ENCODE measurements around the gene IFI27. TPM values are rescaled to one million over a fixed set of nuclear protein-coding genes. Genes with fewer than 3 reads are reported as not detected.

IFI27 gene
- total RNA-seq, 1 experiment from 2014 or later: 57.0 TPM

DNA sequence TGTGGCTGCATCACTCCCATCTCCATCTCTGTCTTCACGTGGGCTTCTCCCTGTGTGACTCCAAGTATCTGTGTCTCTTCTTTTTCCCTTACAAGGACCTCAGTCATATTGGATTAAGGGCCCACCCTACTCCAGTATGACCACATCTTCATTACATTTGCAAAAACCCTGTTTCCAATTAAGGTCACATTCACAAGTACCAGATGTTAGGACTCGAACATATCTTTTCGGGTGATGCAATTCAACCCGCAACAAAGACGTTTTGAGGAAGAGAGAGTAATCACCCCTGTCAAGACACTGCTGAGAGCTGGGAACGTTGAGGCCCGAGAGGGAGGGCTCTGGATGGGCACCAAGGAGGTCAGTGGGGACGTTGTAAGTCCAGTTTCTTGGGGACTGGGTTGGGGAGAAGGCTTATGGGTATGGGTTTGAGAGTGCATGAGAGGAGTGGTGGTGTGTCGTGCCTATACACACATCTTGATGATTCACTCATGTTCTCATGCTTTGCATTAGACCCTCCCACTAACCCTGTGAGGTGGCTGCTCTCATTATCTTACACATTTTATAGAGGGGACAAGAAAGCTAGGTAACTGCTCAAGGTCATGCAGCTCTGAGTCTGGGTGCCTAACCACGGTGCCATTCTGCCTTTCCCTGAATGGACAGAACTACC is 12.1 kb upstream of the IFI27 start:
- no peaks in the 10 kb centered on the region for H3K9me3 ChIP-seq
- H3K4me3 ChIP-seq: no peak overlapping the region
- no peak for DNase-seq
- no peaks in the 10 kb centered on the region for H3K36me3 ChIP-seq
- no peaks in the 10 kb centered on the region for H3K27me3 ChIP-seq

DNA sequence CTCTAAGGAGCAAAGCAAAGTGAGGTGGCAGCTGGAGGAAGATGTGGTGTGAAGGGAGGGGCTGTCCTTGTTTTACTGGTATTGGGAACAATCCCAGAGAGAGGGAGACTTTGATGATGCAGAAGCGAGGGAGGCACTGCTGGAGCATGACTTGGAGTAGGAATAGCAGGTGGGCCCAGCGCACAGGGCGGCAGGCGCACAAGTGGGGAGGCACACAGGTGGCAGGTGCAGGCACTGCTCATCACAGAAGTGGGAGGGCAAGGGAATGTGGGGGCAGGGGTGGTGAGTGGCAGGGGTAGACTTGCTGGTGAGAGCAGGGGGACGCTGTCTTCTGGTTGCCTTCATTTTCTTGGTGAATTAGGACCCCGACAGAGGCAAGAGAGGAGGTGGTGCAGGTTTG is 11.5 kb upstream of the IFI27 start:
- DNase-seq: no peak
- no peaks in the 10 kb centered on the region for H3K27me3 ChIP-seq
- no peak overlapping the region for H3K4me3 ChIP-seq
- no peaks in the 10 kb centered on the region for H3K36me3 ChIP-seq
- no peaks in the 10 kb centered on the region for H3K9me3 ChIP-seq

DNA sequence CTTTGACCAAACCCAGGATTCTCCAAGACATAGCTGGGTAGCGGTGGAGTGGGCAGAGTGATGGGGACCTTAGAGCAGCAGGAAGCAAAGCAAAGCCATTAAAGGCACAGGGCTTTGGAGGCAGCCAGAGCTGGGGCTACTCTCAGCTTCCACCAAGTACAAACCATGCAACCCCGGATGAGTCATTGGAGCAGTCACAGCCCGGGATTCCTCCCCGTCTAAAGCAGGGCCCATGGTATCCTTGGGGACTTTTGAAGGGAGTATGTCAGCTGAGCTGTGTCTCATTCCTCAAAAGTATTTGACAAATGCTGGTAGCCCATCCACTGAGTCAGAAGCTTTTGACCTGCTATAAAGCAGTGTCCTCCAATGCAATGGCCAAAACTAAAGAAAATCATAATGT is 9.7 kb upstream of the IFI27 start:
- DNase-seq: peak; percentile 48
- Histone ChIP-seq H3K27me3 (no peaks in the 10 kb centered on the region), H3K36me3 (no peaks in the 10 kb centered on the region), H3K4me3 (no peak overlapping the region), H3K9me3 (no peaks in the 10 kb centered on the region)

DNA sequence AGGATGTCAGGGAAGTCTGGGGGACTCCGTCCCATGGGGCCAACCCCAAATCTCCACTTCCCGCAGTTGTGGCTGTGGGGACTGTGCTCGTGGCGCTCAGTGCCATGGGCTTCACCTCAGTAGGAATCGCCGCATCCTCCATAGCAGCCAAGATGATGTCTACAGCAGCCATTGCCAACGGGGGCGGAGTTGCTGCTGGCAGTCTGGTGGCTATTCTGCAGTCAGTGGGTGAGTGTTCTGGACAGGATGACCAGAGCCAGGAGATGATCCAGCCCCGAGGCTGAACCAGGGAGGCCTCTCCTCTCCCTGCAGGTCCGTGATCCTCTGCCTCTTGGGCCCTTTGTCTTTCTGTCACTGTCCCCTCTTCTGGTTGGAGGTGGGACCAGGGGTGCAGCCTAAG is 8.8 kb upstream of the IFI27 start:
- Histone ChIP-seq H3K9me3 (no peaks in the 10 kb centered on the region), H3K27me3 (no peaks in the 10 kb centered on the region), H3K4me3 (no peak overlapping the region), H3K36me3 (no peaks in the 10 kb centered on the region)
- DNase-seq: peak; percentile 24

DNA sequence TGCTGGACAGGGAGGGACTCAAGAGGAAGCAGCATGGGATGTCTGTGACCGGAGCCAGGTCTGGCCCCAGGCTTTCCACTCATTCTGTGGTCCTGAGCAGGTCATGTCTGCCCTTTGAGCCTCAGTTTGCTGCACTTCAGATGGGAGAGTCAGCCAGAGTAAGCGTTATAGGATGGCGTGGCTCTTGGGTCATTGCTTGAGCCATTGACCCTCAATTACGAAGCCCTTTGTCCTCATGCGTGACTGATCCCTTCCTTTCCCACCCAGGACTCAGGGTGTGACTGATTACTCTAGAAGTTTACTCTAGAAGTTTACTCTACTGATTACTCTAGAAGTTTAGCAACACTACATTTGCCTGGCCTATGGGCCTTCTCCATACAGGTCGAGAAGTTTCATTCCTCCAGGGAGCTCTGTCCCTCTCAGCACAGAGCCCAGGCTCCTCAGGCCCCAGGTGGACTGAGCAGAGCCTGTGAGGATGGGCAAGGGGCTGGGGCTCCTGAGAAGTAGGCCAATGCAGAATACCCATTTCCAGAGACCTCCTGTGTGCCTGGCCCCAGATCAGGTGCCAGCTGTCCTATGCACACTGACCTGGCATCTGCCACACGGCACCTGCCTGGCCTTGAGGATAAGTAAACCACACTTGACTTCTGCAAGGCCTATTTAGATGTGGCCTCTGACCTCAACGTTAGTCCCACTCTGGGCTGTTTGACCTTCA is 7.6 kb upstream of the IFI27 start:
- no peaks in the 10 kb centered on the region for H3K9me3 ChIP-seq
- DNase-seq: no peak
- no peaks in the 10 kb centered on the region for H3K27me3 ChIP-seq
- no peak overlapping the region for H3K4me3 ChIP-seq
- H3K36me3 ChIP-seq: no peaks in the 10 kb centered on the region

DNA sequence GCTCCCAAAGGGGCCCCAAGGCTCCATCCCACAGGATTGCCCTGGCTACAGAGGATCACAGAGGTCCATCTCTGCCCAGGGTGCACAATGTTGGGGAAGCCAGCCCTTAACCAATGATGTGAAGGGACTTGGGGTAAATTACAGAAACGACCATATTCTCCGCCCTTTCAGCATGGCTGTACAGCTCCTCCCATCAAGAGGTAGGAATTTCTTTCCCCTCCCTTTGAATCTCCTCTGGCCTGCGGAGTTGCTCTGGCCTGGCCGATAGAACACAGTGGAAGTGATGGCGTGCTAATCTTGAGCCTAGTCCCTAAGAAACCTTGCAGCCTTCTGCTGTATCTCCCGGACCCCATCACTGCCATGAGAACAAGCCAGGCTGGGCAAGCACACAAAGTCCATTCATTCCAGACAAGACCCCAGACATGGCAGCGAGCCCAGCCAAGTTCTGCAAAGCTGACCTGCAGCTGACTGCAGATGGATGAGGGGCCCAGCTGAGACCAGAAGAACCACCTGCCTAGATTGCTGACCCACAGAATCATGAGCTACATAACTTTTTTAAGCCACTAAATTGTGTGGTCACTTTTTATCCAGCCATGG is 6.9 kb upstream of the IFI27 start:
- Histone ChIP-seq H3K9me3 (no peaks in the 10 kb centered on the region), H3K4me3 (no peak overlapping the region), H3K36me3 (no peaks in the 10 kb centered on the region), H3K27me3 (no peaks in the 10 kb centered on the region)
- DNase-seq: no peak

DNA sequence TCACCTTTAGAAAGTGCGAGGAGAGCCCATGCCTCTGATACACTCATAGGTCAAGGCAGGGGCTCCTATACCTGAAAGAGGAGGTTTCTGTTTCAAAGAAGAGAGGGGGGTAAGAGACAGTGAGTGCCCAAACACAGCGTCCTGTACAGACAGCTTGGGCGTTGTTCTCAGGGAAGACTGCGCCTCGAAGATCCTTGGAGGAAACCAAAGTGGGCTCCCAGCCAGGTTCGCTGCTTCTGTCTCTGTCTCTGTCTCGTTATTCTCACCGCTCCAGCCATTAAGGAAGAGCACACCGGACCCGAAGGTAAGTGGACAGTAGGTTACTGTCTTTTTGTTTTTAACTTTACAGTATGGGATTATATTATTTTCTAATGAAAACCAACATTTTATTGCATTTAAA is 5.8 kb upstream of the IFI27 start:
- no peak for DNase-seq
- no peaks in the 10 kb centered on the region for H3K9me3 ChIP-seq
- no peak overlapping the region for H3K4me3 ChIP-seq
- no peaks in the 10 kb centered on the region for H3K36me3 ChIP-seq
- H3K27me3 ChIP-seq: no peaks in the 10 kb centered on the region

DNA sequence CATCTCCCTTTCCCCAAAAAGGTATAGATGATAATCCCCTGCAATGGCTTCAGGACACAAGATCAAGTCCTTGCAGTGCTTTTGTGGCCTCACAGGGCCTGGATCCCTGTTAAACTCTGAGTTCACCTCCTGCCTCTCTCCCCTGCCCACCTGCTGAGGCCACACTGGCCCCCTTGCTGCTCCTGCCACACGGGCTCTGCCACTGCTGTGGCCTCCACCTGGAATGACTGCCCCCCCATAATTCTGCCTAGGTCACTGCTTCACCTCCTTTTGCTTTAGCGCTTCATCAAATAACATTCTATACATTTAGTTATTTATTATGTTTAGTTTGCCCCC is 653 bp upstream of the IFI27 start:
- no peak overlapping the region for H3K4me3 ChIP-seq
- H3K27me3 ChIP-seq: no peaks in the 10 kb centered on the region
- no peaks in the 10 kb centered on the region for H3K36me3 ChIP-seq
- H3K9me3 ChIP-seq: no peaks in the 10 kb centered on the region
- DNase-seq: no peak

DNA sequence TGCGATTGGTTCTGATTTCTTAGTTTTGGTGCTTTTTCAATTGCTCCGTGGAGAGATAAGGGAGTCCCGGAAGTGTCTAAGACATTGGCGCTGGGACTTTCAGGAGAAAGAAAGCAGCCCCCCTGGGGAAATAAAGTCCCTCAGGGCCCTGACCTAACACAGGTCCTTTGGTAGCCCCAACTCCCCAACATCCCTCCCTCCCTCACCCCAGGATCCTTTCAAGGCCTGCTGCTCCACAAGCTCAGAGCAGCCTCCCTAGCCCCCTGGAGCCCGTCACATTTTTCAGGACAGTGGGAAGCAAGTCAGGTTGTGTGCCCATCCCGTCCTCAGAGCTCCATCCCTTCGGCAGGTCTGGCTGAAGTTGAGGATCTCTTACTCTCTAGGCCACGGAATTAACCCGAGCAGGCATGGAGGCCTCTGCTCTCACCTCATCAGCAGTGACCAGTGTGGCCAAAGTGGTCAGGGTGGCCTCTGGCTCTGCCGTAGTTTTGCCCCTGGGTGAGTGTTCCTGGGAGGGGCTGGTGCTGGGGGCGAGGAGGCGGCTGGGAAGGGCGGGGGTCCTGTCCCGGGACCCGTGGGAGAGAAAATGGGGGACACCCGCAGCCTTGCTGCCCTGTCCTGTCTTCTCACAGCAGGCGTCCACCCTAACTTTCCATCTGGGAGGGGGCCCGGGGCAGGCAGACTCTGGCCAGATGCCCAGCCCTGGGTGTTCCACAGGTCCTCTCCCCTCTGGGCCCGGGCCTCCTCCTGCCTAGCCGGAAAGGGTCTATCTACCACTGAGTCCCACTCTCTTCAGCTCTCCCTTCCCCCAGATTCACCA is 950 bp downstream of the IFI27 start:
- no peaks in the 10 kb centered on the region for H3K36me3 ChIP-seq
- peak overlapping the region; percentile 51 for H3K4me3 ChIP-seq
- no peak for DNase-seq
- H3K9me3 ChIP-seq: no peaks in the 10 kb centered on the region
- H3K27me3 ChIP-seq: no peaks in the 10 kb centered on the region

DNA sequence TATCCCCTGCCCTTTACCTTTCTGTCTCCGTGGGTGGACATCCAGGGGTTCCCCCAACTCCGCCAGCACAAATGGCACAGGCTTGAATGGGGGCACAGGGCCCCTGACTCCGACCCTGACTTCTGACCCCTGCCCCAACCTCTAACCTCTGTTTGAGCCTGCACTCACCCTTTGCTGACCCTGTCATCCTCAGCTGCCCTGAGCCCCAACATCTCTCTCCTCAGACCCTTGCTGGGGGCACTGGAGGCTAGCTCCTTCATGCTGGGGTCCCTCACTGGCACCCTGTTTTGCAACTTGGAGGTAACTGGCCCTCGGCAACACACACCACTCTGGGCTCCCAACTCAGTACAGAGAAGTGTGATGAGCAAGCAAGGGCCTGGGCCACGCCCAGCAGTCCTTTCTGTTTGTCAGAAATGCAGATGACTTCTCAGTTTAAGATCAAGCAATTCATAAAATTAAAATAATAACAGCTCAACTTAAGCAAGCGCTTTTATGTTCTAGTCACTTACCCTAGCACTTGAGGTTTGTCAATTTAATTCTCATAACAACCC is 2.1 kb downstream of the IFI27 start:
- Histone ChIP-seq H3K36me3 (no peaks in the 10 kb centered on the region), H3K9me3 (no peaks in the 10 kb centered on the region), H3K27me3 (no peaks in the 10 kb centered on the region), H3K4me3 (no peak overlapping the region)
- no peak for DNase-seq

DNA sequence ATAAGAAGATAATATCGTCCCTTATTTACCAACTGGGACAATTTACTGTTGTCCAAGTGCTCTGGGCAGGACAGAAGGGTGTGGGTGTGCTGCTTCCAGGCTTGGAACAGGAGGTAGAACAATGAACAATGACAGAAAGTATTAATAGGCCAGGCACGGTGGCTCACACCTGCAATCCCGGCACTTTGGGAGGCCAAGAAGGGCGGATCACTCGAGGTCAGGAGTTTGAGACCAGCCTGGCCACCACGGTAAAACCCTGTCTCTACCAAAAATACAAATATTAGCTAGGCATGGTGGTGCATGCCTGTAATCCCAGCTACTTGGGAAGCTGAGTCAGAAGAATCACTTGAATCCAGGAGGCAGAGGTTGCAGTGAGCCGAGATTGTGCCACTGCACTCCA is 2.5 kb downstream of the IFI27 start:
- Histone ChIP-seq H3K27me3 (no peaks in the 10 kb centered on the region), H3K9me3 (no peaks in the 10 kb centered on the region), H3K4me3 (no peak overlapping the region), H3K36me3 (no peaks in the 10 kb centered on the region)
- no peak for DNase-seq

DNA sequence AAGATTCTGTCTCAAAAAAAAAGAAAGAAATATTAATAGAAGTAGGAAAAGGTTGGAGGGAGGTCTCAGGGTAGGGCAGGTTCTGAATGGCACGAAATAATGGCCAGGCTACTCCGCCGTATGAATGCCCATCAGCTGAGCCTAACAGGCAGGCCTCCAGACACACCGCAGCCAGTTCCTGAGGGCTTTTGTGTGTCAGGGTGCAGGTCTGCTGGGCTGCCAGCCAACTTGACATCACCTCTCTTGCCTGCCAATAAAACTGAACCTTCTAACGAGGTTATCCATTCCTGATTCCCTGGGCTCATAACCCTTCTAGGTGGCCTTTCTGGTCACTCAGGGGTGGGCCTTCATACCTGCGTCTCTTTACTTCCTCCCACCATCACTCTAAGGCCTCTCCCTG is 3.0 kb downstream of the IFI27 start:
- peak; percentile 34 for DNase-seq

DNA sequence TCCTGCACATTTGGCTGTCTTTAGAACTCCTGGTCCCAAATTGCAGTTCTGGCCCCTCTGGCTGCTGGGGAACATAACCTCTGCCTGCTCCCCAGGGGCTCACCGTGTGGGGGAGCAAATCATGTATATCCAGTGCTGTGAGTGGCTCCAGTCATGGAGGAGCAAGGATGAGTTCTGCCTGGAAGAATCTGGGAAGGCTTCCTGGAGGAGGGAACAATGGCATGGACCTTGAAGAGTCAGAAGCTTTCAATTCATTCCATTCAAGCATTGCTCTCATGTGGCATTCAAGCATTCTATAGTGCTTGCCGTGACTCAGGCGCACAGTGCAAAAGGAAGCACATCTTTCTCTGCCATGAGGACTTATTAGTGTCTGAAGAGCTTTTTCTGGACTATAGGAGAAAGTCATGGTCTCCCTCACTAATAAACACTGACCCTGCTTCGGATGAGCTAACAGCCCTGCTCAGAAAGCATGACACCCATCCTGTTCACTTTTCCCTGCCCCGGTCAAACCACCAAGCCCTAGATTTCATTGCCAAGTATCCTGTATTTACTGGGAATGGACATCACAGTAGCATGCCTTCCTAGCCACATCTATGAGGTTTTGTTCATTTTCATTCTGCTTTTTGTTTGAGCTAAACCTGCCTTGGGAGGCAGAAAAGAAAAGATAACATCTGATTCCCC is 3.5 kb downstream of the IFI27 start:
- no peaks in the 10 kb centered on the region for H3K36me3 ChIP-seq

More for the DNA sequence above, 3.0 kb downstream of the IFI27 start:
- no peaks in the 10 kb centered on the region for H3K9me3 ChIP-seq
- no peaks in the 10 kb centered on the region for H3K36me3 ChIP-seq
- H3K27me3 ChIP-seq: no peaks in the 10 kb centered on the region
- no peak overlapping the region for H3K4me3 ChIP-seq

DNA sequence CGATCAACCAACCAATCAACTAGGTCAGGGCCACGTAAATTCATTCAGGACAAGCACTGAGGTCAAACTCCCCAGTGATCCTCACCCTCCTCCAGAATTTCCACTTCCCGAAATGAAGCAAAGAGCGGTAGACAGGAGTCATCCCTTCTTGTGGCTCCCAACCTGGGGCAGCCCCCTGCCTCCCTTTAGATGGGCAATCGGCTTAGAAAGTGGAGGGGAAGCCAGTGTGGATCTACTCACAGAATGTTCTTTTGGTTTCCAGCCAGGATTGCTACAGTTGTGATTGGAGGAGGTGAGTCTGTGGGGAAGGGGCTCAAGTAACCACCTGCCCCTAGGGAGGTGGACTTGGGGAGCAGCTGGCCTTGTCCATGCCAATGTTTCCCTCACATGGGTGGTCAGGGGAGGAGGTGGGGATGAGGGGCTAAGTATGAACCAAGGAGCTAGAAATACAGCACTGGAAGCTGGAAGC is 4.1 kb downstream of the IFI27 start:
- Histone ChIP-seq H3K27me3 (no peaks in the 10 kb centered on the region), H3K36me3 (no peaks in the 10 kb centered on the region), H3K9me3 (no peaks in the 10 kb centered on the region), H3K4me3 (no peak overlapping the region)
- no peak for DNase-seq

More for the DNA sequence above, 3.5 kb downstream of the IFI27 start:
- DNase-seq: no peak
- H3K4me3 ChIP-seq: no peak overlapping the region
- H3K9me3 ChIP-seq: no peaks in the 10 kb centered on the region
- no peaks in the 10 kb centered on the region for H3K27me3 ChIP-seq

DNA sequence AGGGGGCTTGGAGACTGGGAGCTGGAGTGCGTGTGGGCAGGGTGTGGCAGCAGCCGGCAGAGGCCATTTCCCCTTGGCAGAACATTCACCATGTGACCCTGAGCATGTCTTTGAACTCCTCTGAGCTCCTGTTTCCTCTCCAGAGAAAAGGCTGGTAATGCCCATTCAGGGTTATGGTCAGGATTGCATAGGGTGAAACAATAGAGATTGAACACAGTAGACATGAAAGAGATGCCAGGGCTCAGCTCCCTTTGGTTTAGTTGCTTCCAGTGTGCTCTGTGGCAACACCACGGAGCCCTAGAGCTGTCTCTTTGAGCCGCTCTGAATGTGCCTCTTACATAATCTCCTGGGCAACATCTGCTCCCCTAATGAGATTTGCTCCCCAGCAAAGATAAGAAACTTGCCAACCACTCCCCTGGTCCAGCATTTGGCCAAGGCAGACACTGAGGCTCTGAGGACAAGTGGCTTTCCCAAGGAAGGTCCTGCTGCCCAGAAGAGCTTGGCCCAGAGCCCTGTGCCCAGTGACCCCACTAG is 4.6 kb downstream of the IFI27 start:
- no peaks in the 10 kb centered on the region for H3K36me3 ChIP-seq
- H3K4me3 ChIP-seq: no peak overlapping the region
- DNase-seq: no peak
- no peaks in the 10 kb centered on the region for H3K27me3 ChIP-seq
- no peaks in the 10 kb centered on the region; the same call in 1 of the 2 replicates for H3K9me3 ChIP-seq

DNA sequence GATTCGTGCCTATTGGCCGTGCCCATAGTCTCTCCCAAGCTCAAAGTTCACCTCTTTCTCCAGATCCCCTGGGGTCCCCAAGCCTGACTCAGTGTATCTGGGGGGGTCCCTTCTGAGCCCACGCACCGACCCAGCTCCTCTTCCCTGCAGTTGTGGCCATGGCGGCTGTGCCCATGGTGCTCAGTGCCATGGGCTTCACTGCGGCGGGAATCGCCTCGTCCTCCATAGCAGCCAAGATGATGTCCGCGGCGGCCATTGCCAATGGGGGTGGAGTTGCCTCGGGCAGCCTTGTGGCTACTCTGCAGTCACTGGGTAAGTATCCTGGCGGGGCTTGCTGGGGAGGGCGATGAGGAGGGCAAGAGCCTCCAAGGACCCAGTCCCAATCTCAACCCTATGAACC is 5.1 kb downstream of the IFI27 start:
- Histone ChIP-seq H3K27me3 (no peaks in the 10 kb centered on the region), H3K9me3 (no peaks in the 10 kb centered on the region; the same call in 1 of the 2 replicates), H3K4me3 (no peak overlapping the region), H3K36me3 (no peaks in the 10 kb centered on the region)
- no peak for DNase-seq
